Keratinocyte (primary cell): ENCODE results near the gene CBLN3. TPM values are rescaled to one million over a fixed set of nuclear protein-coding genes. Genes with fewer than 3 reads are reported as not detected.

Experiments
- DNase-seq: peaks from one replicate; pipeline ENCODE4 v3.0.0-alpha.2; 2011; ENCODE audit warnings: low read depth, missing footprints, low spot score
- FAIRE-seq: peaks from 2 replicates; lab custom pipeline; 2011; peaks lifted over from hg19 to GRCh38; lab: Jason Lieb, UNC
- H2AFZ ChIP-seq: 2 replicates; pipeline ENCODE4 v1.6.0; 2012; ENCODE audit warnings: low read length, control low read depth, inconsistent platforms; ENCODE audit not compliant: control insufficient read depth
- H3K27ac ChIP-seq: 2 replicates; pipeline ENCODE4 v1.5.1; 2011; ENCODE audit warnings: low read length; ENCODE audit not compliant: control insufficient read depth, insufficient read depth
- H3K27me3 ChIP-seq: 3 replicates; pipeline ENCODE4 v1.6.0; 2011; ENCODE audit warnings: low read length; ENCODE audit not compliant: control insufficient read depth, insufficient read depth; ENCODE audit errors: extremely low read depth
- H3K36me3 ChIP-seq, 2 experiments: 2 replicates in 1 of 2; 3 replicates in 1 of 2; pipeline ENCODE4 v1.5.1; 2011; ENCODE audit warnings: low read length in 2 of 2, mild to moderate bottlenecking in 1 of 2; ENCODE audit not compliant: control insufficient read depth in 2 of 2, insufficient read depth in 2 of 2; ENCODE audit errors: extremely low read depth in 1 of 2
- H3K4me1 ChIP-seq: 3 replicates; pipeline ENCODE4 v1.5.1; 2011; ENCODE audit warnings: low read length; ENCODE audit not compliant: control insufficient read depth, insufficient read depth; ENCODE audit errors: extremely low read depth
- H3K4me2 ChIP-seq: 3 replicates; pipeline ENCODE4 v1.6.0; 2011; ENCODE audit warnings: low read depth, low read length; ENCODE audit not compliant: control insufficient read depth, insufficient read depth; ENCODE audit errors: extremely low read depth
- H3K4me3 ChIP-seq, 3 experiments: fragments of 200-600 bp in 1 of 3; sonication (generic) in 1 of 3; 2 replicates in 2 of 3; 3 replicates in 1 of 3; pipeline ENCODE4 v1.5.1; 2011 to 2016; ENCODE audit warnings: low read length in 3 of 3, mild to moderate bottlenecking in 3 of 3, control low read depth in 2 of 3, inconsistent platforms in 1 of 3, low read depth in 1 of 3, mixed read lengths in 1 of 3, mixed run types in 1 of 3, moderate library complexity in 1 of 3; ENCODE audit not compliant: control insufficient read depth in 2 of 3, insufficient read depth in 2 of 3; ENCODE audit errors: extremely low read depth in 1 of 3
- H3K79me2 ChIP-seq: 2 replicates; pipeline ENCODE4 v1.6.0; 2012; ENCODE audit warnings: low read length; ENCODE audit not compliant: control insufficient read depth, insufficient read depth
- H3K9ac ChIP-seq: 3 replicates; pipeline ENCODE4 v1.6.0; 2011; ENCODE audit warnings: low read length; ENCODE audit not compliant: control insufficient read depth, insufficient read depth; ENCODE audit errors: extremely low read depth
- H3K9me1 ChIP-seq: 3 replicates; pipeline ENCODE4 v1.6.0; 2011; ENCODE audit warnings: low read length; ENCODE audit not compliant: control insufficient read depth, insufficient read depth; ENCODE audit errors: extremely low read depth
- H3K9me3 ChIP-seq: 2 replicates; pipeline ENCODE4 v1.5.1; 2012; ENCODE audit warnings: low read depth, low read length; ENCODE audit not compliant: control insufficient read depth
- H4K20me1 ChIP-seq: 3 replicates; pipeline ENCODE4 v1.6.0; 2011; ENCODE audit warnings: low read length; ENCODE audit not compliant: control insufficient read depth, insufficient read depth; ENCODE audit errors: extremely low read depth
- CTCF ChIP-seq, 3 experiments: IDR thresholded peaks in 1 of 3; conservative IDR thresholded peaks in 1 of 3; optimal IDR thresholded peaks in 1 of 3; 2 replicates in 2 of 3; 3 replicates in 1 of 3; pipeline versions ENCODE3 to v1.5.1; 2011; ENCODE audit warnings: low read length in 3 of 3, mild to moderate bottlenecking in 3 of 3, moderate library complexity in 2 of 3, control low read depth in 1 of 3, inconsistent platforms in 1 of 3; ENCODE audit not compliant: insufficient read depth in 2 of 3; ENCODE audit errors: extremely low read depth in 1 of 3
- EZH2 ChIP-seq: IDR thresholded peaks from one replicate; pipeline ENCODE4 v1.6.1; 2012; ENCODE audit warnings: inconsistent platforms, mild to moderate bottlenecking, low read length, moderate library complexity
- dilution Hi-C: fragments of 300-500 bp; cut with MboI; formaldehyde crosslinking; loops from one replicate; pipeline ENCODE4 v1.7.0; 2020; ENCODE audit warnings: low sequenced_read_pairs; ENCODE audit not compliant: extremely low pct_ligation_motif_present
- polyA plus RNA-seq, 5 experiments: library from polyadenylated mRNA; depleted of rRNA in 3 of 5; stranded (reverse) in 3 of 5; stranded (forward) in 1 of 5; unstranded in 1 of 5; fragments of >200 nt; gene quantifications; 1 replicate in 1 of 5; 2 replicates in 3 of 5; 3 replicates in 1 of 5; pipeline versions ENCODE4 v1.2.1 to v1.2.3, GENCODE V29; 2011 to 2012; ENCODE audit warnings: missing spikeins in 2 of 5, low read depth in 1 of 5, low replicate concordance in 1 of 5

Gene CBLN3
- polyA plus RNA-seq, 1 donor (not counting 4 experiments of a cell fraction or from before 2014, with no cell fraction given) = 1.6 TPM

GRCh38 chr14:24422261-24422660, 7.2 kb downstream of the CBLN3 start:
- Histone ChIP-seq H3K9me1 (peaks cover 2% of the 10 kb centered on the region), H4K20me1 (no peaks in the 10 kb centered on the region), H3K4me3 (no peak overlapping the region), H3K4me2 (no peak overlapping the region), H2AFZ (no peak overlapping the region), H3K4me1 (peaks cover 40% of the 10 kb centered on the region), H3K36me3 (no peaks in the 10 kb centered on the region), H3K79me2 (no peaks in the 10 kb centered on the region), H3K27ac (no peak overlapping the region), H3K9me3 (no peaks in the 10 kb centered on the region), H3K27me3 (no peaks in the 10 kb centered on the region), H3K9ac (no peak overlapping the region)
- DNase-seq (no peak), FAIRE-seq (no peak)
- dilution Hi-C loops = no loop called here
- no peak for TF ChIP-seq EZH2
- no peak for TF ChIP-seq CTCF (optimal IDR thresholded peaks at IDR 0.05 in 1 of 3, IDR thresholded peaks at IDR 0.05 in 1 of 3, conservative IDR thresholded peaks at IDR 0.05 in 1 of 3; ENCODE audit: extremely low read depth in 1 of 3, insufficient read depth in 2 of 3, low read length in 3 of 3)

- no peaks in the 10 kb centered on the region for H3K9me3 ChIP-seq
- FAIRE-seq (peak; percentile 98), DNase-seq (peak; percentile 81)
- peaks cover 2% of the 10 kb centered on the region for H3K9me1 ChIP-seq
- peak overlapping the region; percentile 72 for H2AFZ ChIP-seq
- H3K9ac ChIP-seq = no peak overlapping the region
- peak overlapping the region in 1 of 3 experiments; percentile 2 for H3K4me3 ChIP-seq
- H3K36me3 ChIP-seq = no peaks in the 10 kb centered on the region
- TF ChIP-seq CTCF (optimal IDR thresholded peaks at IDR 0.05 in 1 of 3, IDR thresholded peaks at IDR 0.05 in 1 of 3, conservative IDR thresholded peaks at IDR 0.05 in 1 of 3; ENCODE audit: extremely low read depth in 1 of 3, insufficient read depth in 2 of 3, low read length in 3 of 3) (no peak), EZH2 (no peak)
- peak overlapping the region; percentile 71 for H3K4me2 ChIP-seq
- H3K27me3 ChIP-seq = no peaks in the 10 kb centered on the region
- H3K27ac ChIP-seq = peak overlapping the region; percentile 25
- peaks cover 17% of the 10 kb centered on the region for H3K4me1 ChIP-seq
- dilution Hi-C loops = no loop called here
- no peaks in the 10 kb centered on the region for H4K20me1 ChIP-seq
- no peaks in the 10 kb centered on the region for H3K79me2 ChIP-seq
Measured at GRCh38 chr14:24418492-24418873, 11.0 kb downstream of the CBLN3 start.
